ENCODE results near the gene TOR1AIP2.

GRCh38 chr1:179923029-179923428 lies 45.4 kb upstream of the TOR1AIP2 start:
- no peak for TF ChIP-seq CTCF (conservative IDR thresholded peaks at IDR 0.05)
- no peak for TF ChIP-seq EZH2 (IDR thresholded peaks at IDR 0.05; ENCODE audit: low read depth)

Data from PC-9 (cell line).